Measurements from ENCODE around the gene UNKL. TPM values are rescaled to one million over a fixed set of nuclear protein-coding genes. Genes with fewer than 3 reads are reported as not detected.
"Not testable (repeated sequence)": the region's sequence is repeated elsewhere in the genome, so short reads cannot be mapped to it uniquely, and the experiment has no call there.

The UNKL gene
- total RNA-seq, 2 experiments from 2014 or later = 31.3 to 32.8 TPM

DNA sequence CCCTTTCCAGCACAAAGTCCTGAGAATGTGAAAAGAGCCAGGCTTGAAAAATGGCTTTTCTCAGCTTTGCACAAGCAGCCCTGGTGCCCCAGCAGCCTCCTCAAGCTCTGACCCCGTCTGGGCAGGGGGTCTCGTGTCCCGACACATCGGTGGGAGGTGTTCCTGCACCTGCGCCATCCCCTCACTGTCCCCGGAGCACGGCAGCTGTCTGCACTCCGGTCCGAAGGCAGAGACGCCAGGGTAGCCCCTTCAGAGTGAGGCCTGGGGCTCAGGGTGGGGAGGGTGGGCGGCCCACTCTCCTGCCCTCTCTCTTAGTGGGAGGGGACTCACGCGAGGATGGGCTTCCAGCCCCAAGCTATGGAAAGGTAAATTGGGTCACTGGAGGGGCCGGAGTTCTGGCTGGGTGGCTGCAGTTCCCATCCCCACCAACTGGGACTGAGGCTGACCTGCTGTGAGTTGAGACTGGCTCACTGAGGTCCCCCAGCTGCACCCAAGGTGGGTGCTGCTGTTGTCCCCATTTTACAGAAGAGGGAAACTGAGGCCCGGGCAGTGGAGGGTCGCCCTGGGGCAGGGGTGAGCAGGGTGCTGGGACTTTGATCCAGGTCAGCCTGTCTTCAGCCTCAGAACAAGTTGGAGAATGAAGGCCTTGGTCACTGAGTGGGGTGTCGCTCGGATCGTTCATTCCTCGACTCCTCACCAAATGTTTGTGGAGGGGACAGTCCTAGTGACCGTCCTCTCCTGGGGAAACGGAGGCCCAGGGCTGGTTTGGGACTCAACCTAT is 83.4 kb downstream of the UNKL start:
- H3K4me1 Mint-ChIP-seq = peaks cover 15% of the 10 kb centered on the region
- ChIA-PET POLR2A (no interaction called here), CTCF (interaction anchor here (0.6 to 1.4 kb wide), 4 partner anchors 11 to 494 kb away, joined by 3 to 6 read pairs (median 4); no protein-coding TSS in a partner anchor)
- DNase-seq (no peak), ATAC-seq (no peak)
- H3K27me3 Mint-ChIP-seq = peaks cover 23% of the 10 kb centered on the region
- no peak overlapping the region for H3K4me3 Mint-ChIP-seq
- no peaks in the 10 kb centered on the region for H3K36me3 Mint-ChIP-seq (ENCODE audit: low read depth)
- H3K9me3 Mint-ChIP-seq (ENCODE audit: low read depth) = no peaks in the 10 kb centered on the region
- intact Hi-C loops (cut with DNase I, micrococcal nuclease) = no loop called here
- no peak overlapping the region for H3K27ac Mint-ChIP-seq

DNA sequence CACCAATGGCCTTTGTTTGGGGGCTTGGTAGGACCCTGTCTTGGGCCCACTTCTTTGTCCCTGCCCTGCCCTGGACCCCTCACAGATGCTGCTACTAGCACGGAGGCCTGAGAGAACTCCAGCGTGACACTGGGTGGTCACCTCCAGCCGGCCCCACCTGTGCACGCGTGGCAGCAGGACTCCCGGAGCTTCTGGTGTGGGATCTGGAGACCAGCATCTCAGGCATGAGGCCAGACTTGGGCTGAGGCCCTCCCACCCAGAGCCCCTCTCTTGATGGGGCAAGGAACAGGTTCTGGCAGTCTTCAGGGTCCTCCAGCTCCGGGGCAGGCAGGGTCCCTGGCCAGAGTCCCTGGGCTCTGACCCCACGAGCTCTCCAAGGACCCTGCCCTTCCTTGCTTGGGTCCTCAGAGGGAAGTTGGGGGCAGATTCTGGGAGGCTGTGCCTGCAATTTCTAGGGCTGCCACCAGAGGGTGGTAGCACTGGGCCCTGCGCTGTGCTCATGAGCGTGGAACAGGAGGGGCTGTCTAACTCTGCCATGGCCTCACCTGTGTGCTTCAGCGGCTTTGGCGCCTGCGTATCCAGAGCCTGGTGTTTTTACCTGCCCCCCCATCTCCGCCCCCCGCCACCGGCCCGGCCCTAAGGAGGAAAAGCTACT is 84.1 kb downstream of the UNKL start:
- H3K4me3 Mint-ChIP-seq = no peak overlapping the region
- CTCF ChIA-PET = interaction anchor here (0.6 to 1.1 kb wide), 4 partner anchors 12 to 495 kb away, joined by 3 to 4 read pairs (median 3); no protein-coding TSS in a partner anchor
- peak; percentile 20 for ATAC-seq
- intact Hi-C loops (cut with DNase I, micrococcal nuclease) = no loop called here
- no peak overlapping the region for H3K27ac Mint-ChIP-seq
- DNase-seq = peak; percentile 49
- no peaks in the 10 kb centered on the region for H3K36me3 Mint-ChIP-seq (ENCODE audit: low read depth)
- H3K27me3 Mint-ChIP-seq = peaks cover 22% of the 10 kb centered on the region
- POLR2A ChIA-PET = no interaction called here
- no peaks in the 10 kb centered on the region for H3K9me3 Mint-ChIP-seq (ENCODE audit: low read depth)
- H3K4me1 Mint-ChIP-seq = peaks cover 15% of the 10 kb centered on the region

DNA sequence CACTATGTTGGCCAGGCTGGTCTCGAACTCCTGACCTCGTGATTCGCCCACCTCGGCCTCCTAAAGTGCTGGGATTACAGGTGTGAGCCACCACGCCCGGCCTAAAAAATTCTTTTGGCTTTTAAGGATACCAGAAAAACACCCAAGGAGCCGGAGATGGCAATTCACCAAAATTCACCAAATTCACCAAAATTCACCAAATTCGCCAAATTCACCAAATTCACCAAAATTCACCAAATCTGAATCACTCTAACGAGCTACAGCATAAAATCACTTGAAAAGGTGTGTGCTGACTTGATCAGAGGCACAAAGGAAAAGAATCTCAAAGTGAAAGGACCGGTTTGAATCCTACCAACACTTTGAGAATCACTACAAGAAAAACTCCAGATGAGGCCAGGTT is 85.5 kb downstream of the UNKL start:
- CTCF ChIA-PET = interaction anchor here (0.8 to 1.2 kb wide), 2 partner anchors 28 to 36 kb away, joined by 3 to 4 read pairs; no protein-coding TSS in a partner anchor
- H3K36me3 Mint-ChIP-seq (ENCODE audit: low read depth); POLR2A ChIA-PET; H3K4me3 Mint-ChIP-seq; H3K9me3 Mint-ChIP-seq (ENCODE audit: low read depth); DNase-seq; ATAC-seq; H3K27ac Mint-ChIP-seq: not testable (repeated sequence)
- Mint-ChIP-seq H3K27me3 (peaks cover 15% of the 10 kb centered on the region), H3K4me1 (peaks cover 15% of the 10 kb centered on the region)
- intact Hi-C loops (cut with DNase I, micrococcal nuclease) = loop anchor here in 1 of 2 experiments (2.0 kb wide), 1 partner anchor 18 kb away; no protein-coding TSS in a partner anchor

DNA sequence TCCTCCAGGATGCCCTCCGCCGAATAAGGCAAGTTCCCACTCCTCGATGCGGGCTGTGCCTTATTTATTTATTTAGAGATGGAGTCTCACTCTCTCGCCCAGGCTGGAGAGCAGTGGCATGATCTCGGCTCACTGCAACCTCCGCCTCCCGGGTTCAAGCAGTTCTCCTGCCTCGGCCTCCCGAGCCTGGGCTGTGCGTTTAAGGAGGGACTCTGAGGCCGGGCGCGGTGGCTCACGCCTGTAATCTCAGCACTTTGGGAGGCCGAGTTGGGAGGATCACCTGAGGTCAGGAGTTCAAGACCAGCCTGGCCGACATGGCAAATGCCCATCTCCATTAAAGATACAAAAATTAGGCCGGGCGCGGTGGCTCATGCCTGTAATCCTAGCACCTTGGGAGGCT is 86.4 kb downstream of the UNKL start:
- H3K4me3 Mint-ChIP-seq; ATAC-seq; POLR2A ChIA-PET; H3K9me3 Mint-ChIP-seq (ENCODE audit: low read depth); H3K36me3 Mint-ChIP-seq (ENCODE audit: low read depth); CTCF ChIA-PET; H3K27ac Mint-ChIP-seq; DNase-seq: not testable (repeated sequence)
- Mint-ChIP-seq H3K27me3 (peaks cover 15% of the 10 kb centered on the region), H3K4me1 (peaks cover 15% of the 10 kb centered on the region)
- intact Hi-C loops (cut with DNase I, micrococcal nuclease) = loop anchor here in 1 of 2 experiments (2.0 kb wide), 1 partner anchor 17 kb away; no protein-coding TSS in a partner anchor

DNA sequence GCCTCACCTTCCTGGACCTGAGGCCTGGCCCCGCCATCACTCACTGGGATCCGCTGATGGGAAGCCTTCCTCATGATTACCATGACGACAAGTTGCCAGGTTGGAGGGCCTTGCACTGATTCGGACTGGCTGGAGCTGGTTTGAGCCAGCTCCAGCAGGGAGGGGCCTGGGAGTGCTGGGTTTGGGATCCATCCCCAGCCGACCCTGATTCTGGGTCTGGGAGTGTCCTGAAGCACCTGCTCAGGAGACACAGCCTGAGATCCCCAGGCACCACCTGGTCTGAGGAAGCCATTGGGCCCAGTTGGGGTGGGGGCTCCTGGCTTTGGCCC is 86.9 kb downstream of the UNKL start:
- no peaks in the 10 kb centered on the region for H3K9me3 Mint-ChIP-seq (ENCODE audit: low read depth)
- ChIA-PET CTCF (no interaction called here), POLR2A (no interaction called here)
- intact Hi-C loops (cut with DNase I, micrococcal nuclease) = no loop called here
- peaks cover 12% of the 10 kb centered on the region for H3K27me3 Mint-ChIP-seq
- peaks cover 12% of the 10 kb centered on the region for H3K4me1 Mint-ChIP-seq
- no peak for DNase-seq
- H3K36me3 Mint-ChIP-seq (ENCODE audit: low read depth) = peaks cover 10% of the 10 kb centered on the region
- no peak for ATAC-seq
- H3K27ac Mint-ChIP-seq = no peak overlapping the region
- H3K4me3 Mint-ChIP-seq = no peak overlapping the region

DNA sequence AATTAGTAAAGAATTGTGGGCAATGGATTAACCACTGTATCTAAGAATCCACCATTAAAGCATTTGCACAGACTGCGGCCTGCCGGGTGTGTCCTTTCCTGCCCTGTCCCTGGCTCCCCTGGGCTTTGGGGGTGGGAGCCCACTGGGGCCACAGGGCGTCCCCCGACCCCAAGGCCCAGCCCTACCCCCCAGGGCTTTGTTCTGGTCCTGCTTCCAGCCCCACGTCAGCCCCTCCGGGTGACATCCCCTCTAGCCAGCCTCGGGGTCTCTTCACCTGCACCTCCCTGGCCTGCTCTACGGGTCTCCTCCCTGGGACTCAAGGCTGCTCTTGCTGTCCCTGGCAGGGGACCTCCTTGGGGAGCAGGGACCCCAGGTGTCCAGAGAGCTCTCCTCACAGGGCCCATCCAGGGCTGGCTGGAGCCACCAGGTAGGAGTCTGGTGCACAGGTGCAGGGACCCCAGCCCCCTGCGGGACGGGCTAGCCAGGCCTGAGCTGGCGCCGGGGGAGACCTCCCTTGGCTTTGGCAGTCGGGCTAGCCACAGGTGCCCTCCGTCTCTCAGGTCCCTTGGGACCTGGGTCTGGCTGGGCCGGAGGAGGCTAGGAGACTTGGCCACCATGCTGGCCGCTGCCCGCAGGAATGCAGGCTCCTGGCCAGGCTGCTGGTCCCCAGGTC is 87.4 kb downstream of the UNKL start:
- CTCF ChIA-PET = interaction anchor here (0.5 to 1.0 kb wide), 2 partner anchors 11 to 33 kb away, joined by 3 read pairs; no protein-coding TSS in a partner anchor
- Mint-ChIP-seq H3K4me3 (no peak overlapping the region), H3K27me3 (peaks cover 8% of the 10 kb centered on the region), H3K27ac (no peak overlapping the region), H3K9me3 (ENCODE audit: low read depth) (no peaks in the 10 kb centered on the region), H3K4me1 (peaks cover 7% of the 10 kb centered on the region), H3K36me3 (ENCODE audit: low read depth) (peaks cover 10% of the 10 kb centered on the region)
- intact Hi-C loops (cut with DNase I, micrococcal nuclease) = no loop called here
- ATAC-seq (no peak), DNase-seq (no peak)
- POLR2A ChIA-PET = no interaction called here

DNA sequence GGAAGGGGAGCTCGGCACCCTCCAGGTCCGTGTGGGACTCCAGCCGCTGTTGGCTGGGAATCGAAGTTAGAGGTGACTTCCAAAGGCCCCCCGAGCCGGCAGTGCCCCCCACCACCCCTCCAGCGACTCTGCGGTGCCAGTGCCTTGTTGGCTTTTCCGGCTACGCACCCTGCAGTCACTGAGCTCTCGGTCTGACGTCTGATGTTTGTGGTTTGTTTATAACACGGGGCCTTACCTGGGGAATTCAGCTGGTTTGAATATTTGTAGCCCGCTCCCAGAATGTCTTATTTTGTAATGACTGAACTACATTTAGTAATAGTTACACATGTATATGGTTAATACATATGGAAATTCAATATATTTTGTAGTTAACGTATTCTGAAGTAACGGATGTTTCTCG is 88.1 kb downstream of the UNKL start:
- Mint-ChIP-seq H3K4me3 (no peak overlapping the region), H3K27ac (no peak overlapping the region), H3K4me1 (peaks cover 3% of the 10 kb centered on the region), H3K36me3 (ENCODE audit: low read depth) (peaks cover 10% of the 10 kb centered on the region), H3K27me3 (peaks cover 2% of the 10 kb centered on the region), H3K9me3 (ENCODE audit: low read depth) (no peaks in the 10 kb centered on the region)
- ATAC-seq (no peak), DNase-seq (no peak)
- intact Hi-C loops (cut with DNase I, micrococcal nuclease) = no loop called here
- ChIA-PET CTCF (interaction anchor here (0.7 to 1.0 kb wide), 2 partner anchors 10 to 16 kb away, joined by 3 to 4 read pairs; no protein-coding TSS in a partner anchor), POLR2A (no interaction called here)

DNA sequence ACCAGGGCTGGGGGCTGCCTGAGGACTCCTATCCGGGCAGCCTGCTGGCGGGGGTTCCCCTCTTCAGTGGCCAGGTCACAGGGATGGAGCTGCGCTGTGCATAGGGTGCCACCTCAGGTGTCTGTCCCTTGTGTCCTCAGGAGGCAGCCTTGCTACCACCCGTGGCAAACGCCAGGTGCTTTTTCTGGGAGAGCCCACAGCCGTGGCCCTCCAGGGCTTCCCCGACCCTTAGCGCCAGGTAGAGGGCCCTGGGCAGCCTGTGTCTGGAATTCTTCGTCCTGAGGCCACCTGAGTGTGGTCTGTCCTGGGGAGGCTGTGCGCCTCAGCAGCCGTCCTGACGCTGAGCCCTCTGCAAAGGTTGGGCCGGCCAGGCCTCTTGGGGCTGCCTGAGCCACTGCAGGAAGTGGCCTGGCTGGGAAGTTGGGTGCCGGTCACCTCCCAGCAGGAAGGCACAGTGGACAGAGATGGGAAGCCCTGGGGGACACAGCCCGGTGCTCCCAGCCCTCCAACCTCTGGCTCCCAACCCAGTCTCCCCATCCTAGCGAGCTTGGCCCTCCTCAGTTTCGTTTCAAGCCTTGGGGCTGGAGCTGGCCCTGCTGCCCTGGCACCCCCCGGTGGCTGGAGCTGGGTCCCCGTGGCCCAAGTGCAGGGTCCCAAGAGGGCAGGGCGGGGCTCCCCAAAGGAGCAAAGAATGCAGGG is 88.7 kb downstream of the UNKL start:
- DNase-seq (no peak), ATAC-seq (no peak)
- H3K27ac Mint-ChIP-seq = no peak overlapping the region
- H3K4me3 Mint-ChIP-seq = no peak overlapping the region
- POLR2A ChIA-PET = no interaction called here
- CTCF ChIA-PET = interaction anchor here (0.7 to 1.0 kb wide), 2 partner anchors 10 to 16 kb away, joined by 3 to 4 read pairs; no protein-coding TSS in a partner anchor
- intact Hi-C loops (cut with DNase I, micrococcal nuclease) = no loop called here
- H3K27me3 Mint-ChIP-seq = no peaks in the 10 kb centered on the region
- H3K36me3 Mint-ChIP-seq (ENCODE audit: low read depth) = peaks cover 13% of the 10 kb centered on the region
- H3K4me1 Mint-ChIP-seq = no peaks in the 10 kb centered on the region
- H3K9me3 Mint-ChIP-seq (ENCODE audit: low read depth) = no peaks in the 10 kb centered on the region

DNA sequence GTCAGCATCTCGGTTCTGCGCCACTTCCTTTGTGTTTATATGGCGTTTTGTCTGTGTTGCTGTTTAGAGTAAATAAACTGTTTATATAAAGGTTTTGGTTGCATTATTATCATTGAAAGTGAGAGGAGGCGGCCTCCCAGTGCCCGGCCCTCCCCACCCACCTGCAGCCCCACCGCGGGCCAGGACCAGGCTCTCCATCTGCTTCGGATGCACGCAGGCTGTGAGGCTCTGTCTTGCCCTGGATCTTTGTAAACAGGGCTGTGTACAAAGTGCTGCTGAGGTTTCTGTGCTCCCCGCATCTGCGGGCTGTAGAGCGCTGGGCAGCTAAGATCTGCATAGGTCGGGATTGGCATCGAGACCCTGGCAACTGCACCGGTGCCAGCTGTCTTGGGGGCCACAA is 89.2 kb downstream of the UNKL start:
- ATAC-seq (no peak), DNase-seq (no peak)
- H3K27ac Mint-ChIP-seq = no peak overlapping the region
- intact Hi-C loops (cut with DNase I, micrococcal nuclease) = no loop called here
- POLR2A ChIA-PET = no interaction called here
- H3K27me3 Mint-ChIP-seq = no peaks in the 10 kb centered on the region
- no peaks in the 10 kb centered on the region for H3K9me3 Mint-ChIP-seq (ENCODE audit: low read depth)
- no peaks in the 10 kb centered on the region for H3K4me1 Mint-ChIP-seq
- H3K36me3 Mint-ChIP-seq (ENCODE audit: low read depth) = peaks cover 16% of the 10 kb centered on the region
- no peak overlapping the region for H3K4me3 Mint-ChIP-seq
- CTCF ChIA-PET = no interaction called here

DNA sequence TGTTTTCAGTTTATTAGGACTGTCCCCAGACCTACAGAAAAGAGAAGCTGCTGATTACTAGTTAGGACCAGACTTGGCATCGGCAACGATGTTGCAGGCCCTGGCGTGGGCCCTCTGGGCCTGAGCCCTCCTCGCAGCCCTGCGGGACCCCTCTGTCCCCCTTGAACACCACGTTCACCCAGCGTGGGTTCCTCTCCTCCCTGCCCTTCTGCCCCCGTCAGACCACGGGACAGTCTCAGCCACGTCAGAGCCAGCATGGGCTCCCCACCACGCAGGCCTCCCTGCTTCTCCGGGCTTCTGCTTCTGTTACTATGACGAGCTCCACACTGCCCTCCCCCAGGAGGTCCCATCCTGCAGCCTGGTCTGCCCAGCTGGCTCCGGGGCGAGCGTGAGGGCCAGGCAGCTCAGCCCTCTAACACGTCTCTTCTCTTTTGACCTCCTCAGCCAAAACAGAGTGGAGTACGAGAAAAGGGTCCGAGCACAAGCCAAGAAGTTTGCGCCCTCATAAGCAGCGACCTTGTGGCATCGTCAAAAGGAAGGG is 90.1 kb downstream of the UNKL start:
- Mint-ChIP-seq H3K27ac (no peak overlapping the region), H3K4me1 (no peaks in the 10 kb centered on the region), H3K27me3 (no peaks in the 10 kb centered on the region), H3K9me3 (ENCODE audit: low read depth) (no peaks in the 10 kb centered on the region), H3K4me3 (no peak overlapping the region), H3K36me3 (ENCODE audit: low read depth) (peaks cover 25% of the 10 kb centered on the region)
- no peak for ATAC-seq
- intact Hi-C loops (cut with DNase I, micrococcal nuclease) = no loop called here
- DNase-seq = no peak
- ChIA-PET CTCF (interaction anchor here (0.6 kb wide), 1 partner anchor 24 kb away, joined by 3 read pairs; no protein-coding TSS in a partner anchor), POLR2A (no interaction called here)
